ENCODE results near the gene STS. TPM values are rescaled to one million over a fixed set of nuclear protein-coding genes. Genes with fewer than 3 reads are reported as not detected.

The STS gene
- total RNA-seq, 1 donor from 2014 or later: 3.9 TPM

GRCh38 chrX:7127056-7127455 lies 20.5 kb upstream of the STS start:
- no peaks in the 10 kb centered on the region for H3K27me3 Mint-ChIP-seq
- ATAC-seq (ENCODE audit: low read depth): no peak
- H3K36me3 Mint-ChIP-seq (ENCODE audit: low read depth): peaks cover 15% of the 10 kb centered on the region
- no peaks in the 10 kb centered on the region for H3K9me3 Mint-ChIP-seq
- ChIA-PET CTCF (interaction anchor here (0.7 kb wide), 1 partner anchor 12 kb away, joined by 3 read pairs; no protein-coding TSS in a partner anchor), POLR2A (no interaction called here)
- peaks cover 2% of the 10 kb centered on the region for H3K4me1 Mint-ChIP-seq
- H3K27ac Mint-ChIP-seq: no peak overlapping the region
- TF ChIP-seq CTCF (IDR thresholded peaks at IDR 0.05): no peak
- no peak for DNase-seq
- no peak overlapping the region for H3K4me3 Mint-ChIP-seq
- intact Hi-C loops (cut with micrococcal nuclease): no loop called here

- ChIA-PET POLR2A (no interaction called here), CTCF (no interaction called here)
- H3K4me1 Mint-ChIP-seq: peaks cover 26% of the 10 kb centered on the region
- H3K27ac Mint-ChIP-seq: no peak overlapping the region
- H3K9me3 Mint-ChIP-seq: no peaks in the 10 kb centered on the region
- peaks cover 4% of the 10 kb centered on the region for H3K36me3 Mint-ChIP-seq (ENCODE audit: low read depth)
- intact Hi-C loops (cut with micrococcal nuclease): loop anchor here (10.0 kb wide), 1 partner anchor 573 kb away; no protein-coding TSS in a partner anchor
- TF ChIP-seq CTCF (IDR thresholded peaks at IDR 0.05): no peak
- ATAC-seq (ENCODE audit: low read depth): no peak
- DNase-seq: no peak
- no peak overlapping the region for H3K4me3 Mint-ChIP-seq
- H3K27me3 Mint-ChIP-seq: no peaks in the 10 kb centered on the region
Measured at GRCh38 chrX:7131621-7132020, 15.9 kb upstream of the STS start.

- H3K4me3 Mint-ChIP-seq: no peak overlapping the region
- H3K27ac Mint-ChIP-seq: no peak overlapping the region
- CTCF ChIA-PET: no interaction called here
- TF ChIP-seq CTCF (IDR thresholded peaks at IDR 0.05): no peak
- no peaks in the 10 kb centered on the region for H3K27me3 Mint-ChIP-seq
- DNase-seq (no peak), ATAC-seq (ENCODE audit: low read depth) (peak; percentile 25)
- intact Hi-C loops (cut with micrococcal nuclease): loop anchor here (10.0 kb wide), 1 partner anchor 572 kb away; no protein-coding TSS in a partner anchor
- H3K36me3 Mint-ChIP-seq (ENCODE audit: low read depth): peaks cover 4% of the 10 kb centered on the region
- peaks cover 26% of the 10 kb centered on the region for H3K4me1 Mint-ChIP-seq
- H3K9me3 Mint-ChIP-seq: no peaks in the 10 kb centered on the region
- POLR2A ChIA-PET: no interaction called here
Measured at GRCh38 chrX:7132335-7133049, 15.0 kb upstream of the STS start.

- Mint-ChIP-seq H3K27me3 (no peaks in the 10 kb centered on the region), H3K4me3 (no peak overlapping the region), H3K36me3 (ENCODE audit: low read depth) (peaks cover 4% of the 10 kb centered on the region), H3K27ac (no peak overlapping the region), H3K4me1 (peaks cover 26% of the 10 kb centered on the region), H3K9me3 (no peaks in the 10 kb centered on the region)
- ATAC-seq (ENCODE audit: low read depth) (no peak), DNase-seq (no peak)
- ChIA-PET CTCF (no interaction called here), POLR2A (no interaction called here)
- intact Hi-C loops (cut with micrococcal nuclease): loop anchor here (10.0 kb wide), 1 partner anchor 572 kb away; no protein-coding TSS in a partner anchor
- no peak for TF ChIP-seq CTCF (IDR thresholded peaks at IDR 0.05)
Measured at GRCh38 chrX:7133050-7133440, 14.5 kb upstream of the STS start.

- CTCF ChIA-PET: no interaction called here
Measured at GRCh38 chrX:7134981-7135380, 12.5 kb upstream of the STS start.

More at GRCh38 chrX:7134981-7135380, 12.5 kb upstream of the STS start:
- Mint-ChIP-seq H3K9me3 (no peaks in the 10 kb centered on the region), H3K4me3 (no peak overlapping the region), H3K4me1 (peaks cover 26% of the 10 kb centered on the region), H3K27me3 (no peaks in the 10 kb centered on the region), H3K27ac (no peak overlapping the region), H3K36me3 (ENCODE audit: low read depth) (peaks cover 7% of the 10 kb centered on the region)
- intact Hi-C loops (cut with micrococcal nuclease): loop anchor here (10.0 kb wide), 1 partner anchor 570 kb away; no protein-coding TSS in a partner anchor
- POLR2A ChIA-PET: no interaction called here
- no peak for TF ChIP-seq CTCF (IDR thresholded peaks at IDR 0.05)
- DNase-seq (no peak), ATAC-seq (ENCODE audit: low read depth) (no peak)

All from activated B cell treated with CpG ODN at 0.5 μM for 24 hours (primary cell).